HepG2 (cell line): Measurements from ENCODE around the gene TNFSF13. TPM values are rescaled to one million over a fixed set of nuclear protein-coding genes. Genes with fewer than 3 reads are reported as not detected.

Source experiments
- FOXP1 ChIP-seq, 2 experiments: fragments of 450-650 bp in 1 of 2; IDR thresholded peaks; 2 replicates each; pipeline ENCODE4 v1.6.1; 2017 to 2018; ENCODE audit warnings: antibody characterized with exemption in 1 of 2
- GLI4 ChIP-seq: sonication (generic); formaldehyde crosslinking; IDR thresholded peaks from 2 replicates; pipeline ENCODE4 v1.5.1; 2020; ENCODE audit warnings: missing genetic modification reagents, mild to moderate bottlenecking, moderate library complexity, borderline replicate concordance
- POLR2G ChIP-seq: fragments of 200-400 bp; formaldehyde crosslinking; IDR thresholded peaks from 2 replicates; pipeline ENCODE4 v1.6.1; 2018; ENCODE audit warnings: mild to moderate bottlenecking, low read depth, low read length, moderate library complexity
- TAF1 ChIP-seq: sonication (generic); formaldehyde crosslinking; IDR thresholded peaks from 2 replicates; pipeline ENCODE4 v1.4.0; 2020; ENCODE audit warnings: missing genetic modification reagents
- polyA plus RNA-seq, 8 experiments: library from polyadenylated mRNA; depleted of rRNA in 3 of 8; stranded (reverse) in 7 of 8; unstranded in 1 of 8; fragments of >200 nt; fragmentation: Illumina TruSeq in 4 of 8; extraction: Trizol in 4 of 8; gene quantifications; 2 replicates each; pipeline versions ENCODE4 v1.2.1 to v1.2.3, GENCODE V29; 2011 to 2016; ENCODE audit warnings: low read depth in 4 of 8, missing spikeins in 1 of 8, mixed read lengths in 1 of 8; ENCODE audit not compliant: insufficient read depth in 1 of 8
- total RNA-seq, 5 experiments: library from RNA; depleted of rRNA; stranded (reverse); fragments of >200 nt; fragmentation: Illumina TruSeq; extraction: Trizol; gene quantifications; 2 replicates each; pipeline ENCODE4 v1.2.3, GENCODE V29; 2016; ENCODE audit warnings: low read depth in 1 of 5
- TF ChIP-seq, protein P1 (sequence below): sonication (generic); formaldehyde crosslinking; conservative IDR thresholded peaks from 2 replicates; pipeline ENCODE4 v1.4.0; 2020; ENCODE audit warnings: missing genetic modification reagents
- TF ChIP-seq, protein P2 (sequence below): IDR thresholded peaks from 2 replicates; pipeline ENCODE4 v1.6.1; 2016; ENCODE audit warnings: missing compliant biosample characterization, missing genetic modification reagents, borderline replicate concordance
- TF ChIP-seq, protein P3 (sequence below): sonication (generic); formaldehyde crosslinking; conservative IDR thresholded peaks from 2 replicates; pipeline ENCODE4 v1.5.0; 2020; ENCODE audit warnings: missing genetic modification reagents
- TF ChIP-seq, protein P4 (sequence below), 2 experiments: sonication (generic) in 1 of 2; formaldehyde crosslinking in 1 of 2; IDR thresholded peaks; 2 replicates each; pipeline versions ENCODE4 v1.6.1 to v1.9.0; 2014 to 2022; ENCODE audit warnings: antibody characterized with exemption in 1 of 2, borderline replicate concordance in 1 of 2, inconsistent platforms in 1 of 2, low read depth in 1 of 2, missing genetic modification reagents in 1 of 2
- TF ChIP-seq, protein P5 (sequence below): sonication (generic); formaldehyde crosslinking; IDR thresholded peaks from 2 replicates; pipeline ENCODE4 v1.9.0; 2021; ENCODE audit warnings: mild to moderate bottlenecking, missing genetic modification reagents

TNFSF13 gene
- total and polyA plus RNA-seq, 2 of the 13 experiments (the other 11 are each of a cell fraction or from before 2014, with no cell fraction given), result 2.5 to 3.3 TPM

DNA sequence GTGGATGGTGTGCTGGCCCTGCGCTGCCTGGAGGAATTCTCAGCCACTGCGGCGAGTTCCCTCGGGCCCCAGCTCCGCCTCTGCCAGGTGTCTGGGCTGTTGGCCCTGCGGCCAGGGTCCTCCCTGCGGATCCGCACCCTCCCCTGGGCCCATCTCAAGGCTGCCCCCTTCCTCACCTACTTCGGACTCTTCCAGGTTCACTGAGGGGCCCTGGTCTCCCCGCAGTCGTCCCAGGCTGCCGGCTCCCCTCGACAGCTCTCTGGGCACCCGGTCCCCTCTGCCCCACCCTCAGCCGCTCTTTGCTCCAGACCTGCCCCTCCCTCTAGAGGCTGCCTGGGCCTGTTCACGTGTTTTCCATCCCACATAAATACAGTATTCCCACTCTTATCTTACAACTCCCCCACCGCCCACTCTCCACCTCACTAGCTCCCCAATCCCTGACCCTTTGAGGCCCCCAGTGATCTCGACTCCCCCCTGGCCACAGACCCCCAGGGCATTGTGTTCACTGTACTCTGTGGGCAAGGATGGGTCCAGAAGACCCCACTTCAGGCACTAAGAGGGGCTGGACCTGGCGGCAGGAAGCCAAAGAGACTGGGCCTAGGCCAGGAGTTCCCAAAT lies 1.3 kb upstream of the TNFSF13 start (continued):
- TF ChIP-seq, protein P1, sequence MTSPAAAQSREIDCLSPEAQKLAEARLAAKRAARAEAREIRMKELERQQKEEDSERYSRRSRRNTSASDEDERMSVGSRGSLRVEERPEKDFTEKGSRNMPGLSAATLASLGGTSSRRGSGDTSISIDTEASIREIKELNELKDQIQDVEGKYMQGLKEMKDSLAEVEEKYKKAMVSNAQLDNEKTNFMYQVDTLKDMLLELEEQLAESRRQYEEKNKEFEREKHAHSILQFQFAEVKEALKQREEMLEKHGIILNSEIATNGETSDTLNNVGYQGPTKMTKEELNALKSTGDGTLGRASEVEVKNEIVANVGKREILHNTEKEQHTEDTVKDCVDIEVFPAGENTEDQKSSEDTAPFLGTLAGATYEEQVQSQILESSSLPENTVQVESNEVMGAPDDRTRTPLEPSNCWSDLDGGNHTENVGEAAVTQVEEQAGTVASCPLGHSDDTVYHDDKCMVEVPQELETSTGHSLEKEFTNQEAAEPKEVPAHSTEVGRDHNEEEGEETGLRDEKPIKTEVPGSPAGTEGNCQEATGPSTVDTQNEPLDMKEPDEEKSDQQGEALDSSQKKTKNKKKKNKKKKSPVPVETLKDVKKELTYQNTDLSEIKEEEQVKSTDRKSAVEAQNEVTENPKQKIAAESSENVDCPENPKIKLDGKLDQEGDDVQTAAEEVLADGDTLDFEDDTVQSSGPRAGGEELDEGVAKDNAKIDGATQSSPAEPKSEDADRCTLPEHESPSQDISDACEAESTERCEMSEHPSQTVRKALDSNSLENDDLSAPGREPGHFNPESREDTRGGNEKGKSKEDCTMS (CRISPR knock-in tag), result no peak
- TF ChIP-seq TAF1 (CRISPR knock-in tag), result 0 out of 2 replicates have a peak, but pooled peaks have one; percentile 21
- TF ChIP-seq, protein P2, sequence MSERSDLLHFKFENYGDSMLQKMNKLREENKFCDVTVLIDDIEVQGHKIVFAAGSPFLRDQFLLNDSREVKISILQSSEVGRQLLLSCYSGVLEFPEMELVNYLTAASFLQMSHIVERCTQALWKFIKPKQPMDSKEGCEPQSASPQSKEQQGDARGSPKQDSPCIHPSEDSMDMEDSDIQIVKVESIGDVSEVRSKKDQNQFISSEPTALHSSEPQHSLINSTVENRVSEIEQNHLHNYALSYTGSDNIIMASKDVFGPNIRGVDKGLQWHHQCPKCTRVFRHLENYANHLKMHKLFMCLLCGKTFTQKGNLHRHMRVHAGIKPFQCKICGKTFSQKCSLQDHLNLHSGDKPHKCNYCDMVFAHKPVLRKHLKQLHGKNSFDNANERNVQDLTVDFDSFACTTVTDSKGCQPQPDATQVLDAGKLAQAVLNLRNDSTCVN, result 0 out of 2 replicates have a peak, but pooled peaks have one; percentile 61
- TF ChIP-seq, protein P3, sequence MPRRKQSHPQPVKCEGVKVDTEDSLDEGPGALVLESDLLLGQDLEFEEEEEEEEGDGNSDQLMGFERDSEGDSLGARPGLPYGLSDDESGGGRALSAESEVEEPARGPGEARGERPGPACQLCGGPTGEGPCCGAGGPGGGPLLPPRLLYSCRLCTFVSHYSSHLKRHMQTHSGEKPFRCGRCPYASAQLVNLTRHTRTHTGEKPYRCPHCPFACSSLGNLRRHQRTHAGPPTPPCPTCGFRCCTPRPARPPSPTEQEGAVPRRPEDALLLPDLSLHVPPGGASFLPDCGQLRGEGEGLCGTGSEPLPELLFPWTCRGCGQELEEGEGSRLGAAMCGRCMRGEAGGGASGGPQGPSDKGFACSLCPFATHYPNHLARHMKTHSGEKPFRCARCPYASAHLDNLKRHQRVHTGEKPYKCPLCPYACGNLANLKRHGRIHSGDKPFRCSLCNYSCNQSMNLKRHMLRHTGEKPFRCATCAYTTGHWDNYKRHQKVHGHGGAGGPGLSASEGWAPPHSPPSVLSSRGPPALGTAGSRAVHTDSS, result no peak
- no peak for TF ChIP-seq POLR2G
- TF ChIP-seq, protein P4, sequence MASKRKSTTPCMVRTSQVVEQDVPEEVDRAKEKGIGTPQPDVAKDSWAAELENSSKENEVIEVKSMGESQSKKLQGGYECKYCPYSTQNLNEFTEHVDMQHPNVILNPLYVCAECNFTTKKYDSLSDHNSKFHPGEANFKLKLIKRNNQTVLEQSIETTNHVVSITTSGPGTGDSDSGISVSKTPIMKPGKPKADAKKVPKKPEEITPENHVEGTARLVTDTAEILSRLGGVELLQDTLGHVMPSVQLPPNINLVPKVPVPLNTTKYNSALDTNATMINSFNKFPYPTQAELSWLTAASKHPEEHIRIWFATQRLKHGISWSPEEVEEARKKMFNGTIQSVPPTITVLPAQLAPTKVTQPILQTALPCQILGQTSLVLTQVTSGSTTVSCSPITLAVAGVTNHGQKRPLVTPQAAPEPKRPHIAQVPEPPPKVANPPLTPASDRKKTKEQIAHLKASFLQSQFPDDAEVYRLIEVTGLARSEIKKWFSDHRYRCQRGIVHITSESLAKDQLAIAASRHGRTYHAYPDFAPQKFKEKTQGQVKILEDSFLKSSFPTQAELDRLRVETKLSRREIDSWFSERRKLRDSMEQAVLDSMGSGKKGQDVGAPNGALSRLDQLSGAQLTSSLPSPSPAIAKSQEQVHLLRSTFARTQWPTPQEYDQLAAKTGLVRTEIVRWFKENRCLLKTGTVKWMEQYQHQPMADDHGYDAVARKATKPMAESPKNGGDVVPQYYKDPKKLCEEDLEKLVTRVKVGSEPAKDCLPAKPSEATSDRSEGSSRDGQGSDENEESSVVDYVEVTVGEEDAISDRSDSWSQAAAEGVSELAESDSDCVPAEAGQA (IDR thresholded peaks at IDR 0.05; ENCODE audit: low read depth), result no peak
- TF ChIP-seq, protein P4 (CRISPR knock-in tag; IDR thresholded peaks at IDR 0.05; ENCODE audit: borderline replicate concordance), result no peak
- TF ChIP-seq FOXP1 (IDR thresholded peaks at IDR 0.05), result no peak
- TF ChIP-seq FOXP1 (CRISPR knock-in tag; IDR thresholded peaks at IDR 0.05), result no peak
- TF ChIP-seq, protein P5, sequence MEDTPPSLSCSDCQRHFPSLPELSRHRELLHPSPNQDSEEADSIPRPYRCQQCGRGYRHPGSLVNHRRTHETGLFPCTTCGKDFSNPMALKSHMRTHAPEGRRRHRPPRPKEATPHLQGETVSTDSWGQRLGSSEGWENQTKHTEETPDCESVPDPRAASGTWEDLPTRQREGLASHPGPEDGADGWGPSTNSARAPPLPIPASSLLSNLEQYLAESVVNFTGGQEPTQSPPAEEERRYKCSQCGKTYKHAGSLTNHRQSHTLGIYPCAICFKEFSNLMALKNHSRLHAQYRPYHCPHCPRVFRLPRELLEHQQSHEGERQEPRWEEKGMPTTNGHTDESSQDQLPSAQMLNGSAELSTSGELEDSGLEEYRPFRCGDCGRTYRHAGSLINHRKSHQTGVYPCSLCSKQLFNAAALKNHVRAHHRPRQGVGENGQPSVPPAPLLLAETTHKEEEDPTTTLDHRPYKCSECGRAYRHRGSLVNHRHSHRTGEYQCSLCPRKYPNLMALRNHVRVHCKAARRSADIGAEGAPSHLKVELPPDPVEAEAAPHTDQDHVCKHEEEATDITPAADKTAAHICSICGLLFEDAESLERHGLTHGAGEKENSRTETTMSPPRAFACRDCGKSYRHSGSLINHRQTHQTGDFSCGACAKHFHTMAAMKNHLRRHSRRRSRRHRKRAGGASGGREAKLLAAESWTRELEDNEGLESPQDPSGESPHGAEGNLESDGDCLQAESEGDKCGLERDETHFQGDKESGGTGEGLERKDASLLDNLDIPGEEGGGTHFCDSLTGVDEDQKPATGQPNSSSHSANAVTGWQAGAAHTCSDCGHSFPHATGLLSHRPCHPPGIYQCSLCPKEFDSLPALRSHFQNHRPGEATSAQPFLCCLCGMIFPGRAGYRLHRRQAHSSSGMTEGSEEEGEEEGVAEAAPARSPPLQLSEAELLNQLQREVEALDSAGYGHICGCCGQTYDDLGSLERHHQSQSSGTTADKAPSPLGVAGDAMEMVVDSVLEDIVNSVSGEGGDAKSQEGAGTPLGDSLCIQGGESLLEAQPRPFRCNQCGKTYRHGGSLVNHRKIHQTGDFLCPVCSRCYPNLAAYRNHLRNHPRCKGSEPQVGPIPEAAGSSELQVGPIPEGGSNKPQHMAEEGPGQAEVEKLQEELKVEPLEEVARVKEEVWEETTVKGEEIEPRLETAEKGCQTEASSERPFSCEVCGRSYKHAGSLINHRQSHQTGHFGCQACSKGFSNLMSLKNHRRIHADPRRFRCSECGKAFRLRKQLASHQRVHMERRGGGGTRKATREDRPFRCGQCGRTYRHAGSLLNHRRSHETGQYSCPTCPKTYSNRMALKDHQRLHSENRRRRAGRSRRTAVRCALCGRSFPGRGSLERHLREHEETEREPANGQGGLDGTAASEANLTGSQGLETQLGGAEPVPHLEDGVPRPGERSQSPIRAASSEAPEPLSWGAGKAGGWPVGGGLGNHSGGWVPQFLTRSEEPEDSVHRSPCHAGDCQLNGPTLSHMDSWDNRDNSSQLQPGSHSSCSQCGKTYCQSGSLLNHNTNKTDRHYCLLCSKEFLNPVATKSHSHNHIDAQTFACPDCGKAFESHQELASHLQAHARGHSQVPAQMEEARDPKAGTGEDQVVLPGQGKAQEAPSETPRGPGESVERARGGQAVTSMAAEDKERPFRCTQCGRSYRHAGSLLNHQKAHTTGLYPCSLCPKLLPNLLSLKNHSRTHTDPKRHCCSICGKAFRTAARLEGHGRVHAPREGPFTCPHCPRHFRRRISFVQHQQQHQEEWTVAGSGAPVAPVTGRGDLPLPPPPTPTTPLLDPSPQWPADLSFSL (CRISPR knock-in tag), result no peak
- TF ChIP-seq GLI4 (CRISPR knock-in tag), result no peak
